SK-N-SH (cell line): ENCODE data around the gene ZNF761. TPM values are rescaled to one million over a fixed set of nuclear protein-coding genes. Genes with fewer than 3 reads are reported as not detected.

Experiments used
- CTCF ChIA-PET: fragments of 300-600, 350-600 bp; formaldehyde crosslinking; extraction: SDS; loops from one replicate; lab custom pipeline; 2021; lab: Yijun Ruan, JAX
- POLR2A ChIA-PET: fragments of 350-600 bp; sonication (Branson Sonifier 250); formaldehyde crosslinking; extraction: SDS; loops from one replicate; lab custom pipeline; 2020; ENCODE audit warnings: antibody characterized with exemption, inconsistent platforms; lab: Yijun Ruan, JAX
- DNase-seq: peaks from one replicate; pipeline ENCODE4 v3.0.0; 2012
- H2AFZ ChIP-seq: fragments of 200-600 bp; sonication (generic); 2 replicates; pipeline ENCODE4 v1.8.1; 2016; ENCODE audit warnings: antibody characterized with exemption, mild to moderate bottlenecking, low read depth
- H3F3A ChIP-seq: fragments of 200-600 bp; sonication (generic); replicated peaks from 2 replicates; pipeline ENCODE3; 2016; ENCODE audit warnings: antibody characterized with exemption, mild to moderate bottlenecking; ENCODE audit not compliant: insufficient read depth
- H3K27ac ChIP-seq, 2 experiments: fragments of 200-500 bp in 1 of 2; fragments of 200-600 bp in 1 of 2; sonication (Bioruptor generic) in 1 of 2; sonication (generic), shearing (Covaris generic) in 1 of 2; 2 replicates each; pipeline versions ENCODE4 v1.5.1 to v1.6.1; 2014 to 2016; ENCODE audit warnings: low read depth in 2 of 2, inconsistent platforms in 1 of 2, low read length in 1 of 2, mild to moderate bottlenecking in 1 of 2, mixed read lengths in 1 of 2
- H3K27me3 ChIP-seq: fragments of 200-600 bp; sonication (generic), shearing (Covaris generic); 2 replicates; pipeline ENCODE4 v1.6.1; 2016; ENCODE audit warnings: mixed run types; ENCODE audit not compliant: insufficient read depth
- H3K36me3 ChIP-seq, 2 experiments: fragments of 200-500 bp in 1 of 2; fragments of 200-600 bp in 1 of 2; sonication (Bioruptor generic) in 1 of 2; sonication (generic) in 1 of 2; replicated peaks in 1 of 2; 2 replicates each; pipeline versions ENCODE3 to v1.5.1; 2014 to 2016; ENCODE audit warnings: low read length in 1 of 2, mild to moderate bottlenecking in 1 of 2; ENCODE audit not compliant: insufficient read depth in 2 of 2, control insufficient read depth in 1 of 2
- H3K4me1 ChIP-seq, 2 experiments: fragments of 200-500 bp in 1 of 2; fragments of 200-600 bp in 1 of 2; sonication (Bioruptor generic) in 1 of 2; sonication (generic), shearing (Covaris generic) in 1 of 2; 2 replicates each; pipeline versions ENCODE4 v1.5.1 to v1.6.1; 2014 to 2016; ENCODE audit warnings: low read depth in 1 of 2, low read length in 1 of 2, mixed run types in 1 of 2; ENCODE audit not compliant: insufficient read depth in 2 of 2, control insufficient read depth in 1 of 2
- H3K4me2 ChIP-seq: fragments of 200-600 bp; sonication (generic), shearing (Covaris generic); 2 replicates; pipeline ENCODE4 v1.6.1; 2017; ENCODE audit warnings: mixed run types
- H3K4me3 ChIP-seq, 2 experiments: fragments of 200-500 bp in 1 of 2; fragments of 200-600 bp in 1 of 2; sonication (Bioruptor generic) in 1 of 2; sonication (generic), shearing (Covaris generic) in 1 of 2; 2 replicates each; pipeline versions ENCODE4 v1.5.1 to v1.8.1; 2014 to 2016; ENCODE audit warnings: low read depth in 2 of 2, inconsistent platforms in 1 of 2, low read length in 1 of 2, mild to moderate bottlenecking in 1 of 2, mixed read lengths in 1 of 2, moderate library complexity in 1 of 2
- H3K79me2 ChIP-seq: fragments of 200-600 bp; sonication (generic); 2 replicates; pipeline ENCODE4 v1.8.1; 2017; ENCODE audit warnings: mild to moderate bottlenecking; ENCODE audit not compliant: insufficient read depth
- H3K9ac ChIP-seq: fragments of 200-600 bp; sonication (generic); 2 replicates; pipeline ENCODE4 v1.6.1; 2017; ENCODE audit warnings: mixed run types
- H3K9me2 ChIP-seq: fragments of 200-600 bp; sonication (generic); 2 replicates; pipeline ENCODE4 v1.6.1; 2017; ENCODE audit warnings: mixed run types
- H3K9me3 ChIP-seq: fragments of 200-600 bp; sonication (generic); 2 replicates; pipeline ENCODE4 v1.6.1; 2017; ENCODE audit warnings: mixed run types, mild to moderate bottlenecking, moderate library complexity
- H4K20me1 ChIP-seq: fragments of 200-600 bp; sonication (generic); 2 replicates; pipeline ENCODE4 v1.6.1; 2017; ENCODE audit warnings: mild to moderate bottlenecking, mixed run types; ENCODE audit not compliant: insufficient read depth
- CHD2 ChIP-seq: fragments of 150-350 bp; IDR thresholded peaks from 2 replicates; pipeline ENCODE4 v1.6.1; 2018; ENCODE audit warnings: low read length; ENCODE audit not compliant: partially characterized antibody
- ELF1 ChIP-seq: IDR thresholded peaks from 2 replicates; pipeline ENCODE4 v1.4.0; 2012
- EP300 ChIP-seq, 2 experiments: IDR thresholded peaks; 2 replicates each; pipeline versions ENCODE4 v1.4.0 to v1.6.1; 2012; ENCODE audit warnings: borderline replicate concordance in 1 of 2, low read depth in 1 of 2, low read length in 1 of 2
- FOSL2 ChIP-seq: IDR thresholded peaks from 2 replicates; pipeline ENCODE4 v1.4.0; 2012; ENCODE audit warnings: low read depth, mild to moderate bottlenecking, moderate library complexity, borderline replicate concordance
- GATA2 ChIP-seq: sonication (generic); formaldehyde crosslinking; IDR thresholded peaks from 2 replicates; pipeline ENCODE4 v1.5.0; 2020; ENCODE audit warnings: mild to moderate bottlenecking, missing genetic modification reagents
- JUND ChIP-seq: IDR thresholded peaks from 2 replicates; pipeline ENCODE4 v1.4.0; 2012
- MAX ChIP-seq: IDR thresholded peaks from 2 replicates; pipeline ENCODE4 v1.4.0; 2012; ENCODE audit warnings: low read depth
- MXI1 ChIP-seq: IDR thresholded peaks from 2 replicates; pipeline ENCODE4 v1.6.1; 2012; ENCODE audit warnings: mild to moderate bottlenecking, low read depth, low read length, improper control_type of control experiment
- NRF1 ChIP-seq: IDR thresholded peaks from 2 replicates; pipeline ENCODE4 v1.6.1; 2012; ENCODE audit warnings: low read depth, mild to moderate bottlenecking, low read length
- POLR2AphosphoS5 ChIP-seq: IDR thresholded peaks from 2 replicates; pipeline ENCODE4 v1.6.1; 2012; ENCODE audit warnings: low read depth, low read length
- REST ChIP-seq: IDR thresholded peaks from 2 replicates; pipeline ENCODE4 v1.6.1; 2012; ENCODE audit warnings: mild to moderate bottlenecking, low read depth, low read length, moderate library complexity
- RFX5 ChIP-seq: IDR thresholded peaks from 2 replicates; pipeline ENCODE4 v1.6.1; 2012; ENCODE audit warnings: mild to moderate bottlenecking, improper control_type of control experiment, low read length
- RXRA ChIP-seq: IDR thresholded peaks from 2 replicates; pipeline ENCODE4 v1.4.0; 2012; ENCODE audit warnings: low read depth, mild to moderate bottlenecking, borderline replicate concordance
- ZBTB33 ChIP-seq: IDR thresholded peaks from 2 replicates; pipeline ENCODE4 v1.4.0; 2012; ENCODE audit warnings: low read depth, borderline replicate concordance
- WGBS: methylation state at CpG from one replicate; pipeline ENCODE4 v1.1.6; 2017; ENCODE audit warnings: low lambda C conversion rate; 5-methylcytosine and 5-hydroxymethylcytosine counted together
- polyA plus RNA-seq, 3 experiments: library from polyadenylated mRNA; depleted of rRNA; stranded (reverse); fragments of >200 nt; gene quantifications; 2 replicates each; pipeline ENCODE4 v1.2.3, GENCODE V29; 2012

Gene ZNF761
- polyA plus RNA-seq, 1 of the 3 experiments (the other 2 are of a cell fraction): 5.9 TPM

- no peak for TF ChIP-seq EP300 (IDR thresholded peaks at IDR 0.05; ENCODE audit: borderline replicate concordance in 1 of 2, low read depth in 1 of 2, low read length in 1 of 2)
- TF ChIP-seq RXRA: no peak
- no peak; the same call in 1 of the 2 replicates for TF ChIP-seq MXI1
- TF ChIP-seq ZBTB33: no peak
- TF ChIP-seq JUND: no peak
- Histone ChIP-seq H3K9ac (no peak overlapping the region), H3K79me2 (no peaks in the 10 kb centered on the region), H3K4me3 (peak overlapping the region; percentile 72 to 80), H3K9me3 (no peaks in the 10 kb centered on the region), H3K27ac (no peak overlapping the region; a peak in 1 of 4 replicates), H3K36me3 (no peaks in the 10 kb centered on the region), H4K20me1 (no peaks in the 10 kb centered on the region), H3K27me3 (no peaks in the 10 kb centered on the region), H3K4me1 (peaks cover 0 to 4% of the 10 kb centered on the region in 2 experiments; a peak in 1 of 4 replicates), H2AFZ (peak overlapping the region; percentile 98; the same call in 1 of the 2 replicates), H3K4me2 (peak overlapping the region; percentile 91), H3K9me2 (no peaks in the 10 kb centered on the region), H3F3A (no peaks in the 10 kb centered on the region)
- peak; percentile 68 for DNase-seq
- WGBS: 15% methylated on average over 31 of the region's 31 CpGs
- POLR2A ChIA-PET: no interaction called here
- CTCF ChIA-PET: no interaction called here
These were observed 35.1 kb downstream of the ZNF761 start for GRCh38 chr19:53466726-53467484.

GRCh38 chr19:53467485-53468262, 35.9 kb downstream of the ZNF761 start, which contains the start of gene ZNF813:
Gene ZNF813, plus strand, starts transcription at chr19:53467733. Its CDS starts 16,090 bp downstream, at chr19:53483823.
- H3K79me2 ChIP-seq: no peaks in the 10 kb centered on the region
- peak within 1 kb of the TSS; percentile 98 for H2AFZ ChIP-seq
- H3K9ac ChIP-seq: peak within 1 kb of the TSS; percentile 74; the same call in 1 of the 2 replicates
- no peaks in the 10 kb centered on the region for H3K27me3 ChIP-seq
- ChIA-PET CTCF (no interaction called here), POLR2A (no interaction called here)
- peaks cover 0 to 4% of the 10 kb centered on the region in 2 experiments; a peak in 1 of 4 replicates for H3K4me1 ChIP-seq
- peak within 1 kb of the TSS; percentile 45 to 55; a peak in 3 of 4 replicates for H3K27ac ChIP-seq
- H3F3A ChIP-seq: no peaks in the 10 kb centered on the region
- H4K20me1 ChIP-seq: no peaks in the 10 kb centered on the region
- H3K9me2 ChIP-seq: no peaks in the 10 kb centered on the region
- peak within 1 kb of the TSS; percentile 72 to 80 for H3K4me3 ChIP-seq
- 3% methylated on average over 28 of the region's 55 CpGs for WGBS
- H3K9me3 ChIP-seq: no peaks in the 10 kb centered on the region
- peak within 1 kb of the TSS; percentile 91 for H3K4me2 ChIP-seq
- peaks cover 0 to 5% of the 10 kb centered on the region in 2 experiments for H3K36me3 ChIP-seq
- DNase-seq: peak; percentile 95
- peak; percentile 24; the same call in 1 of the 2 replicates for TF ChIP-seq NRF1
- peak; percentile 35; the same call in 1 of the 2 replicates for TF ChIP-seq MAX
- no peak for TF ChIP-seq RXRA
- TF ChIP-seq POLR2AphosphoS5: peak; percentile 80
- TF ChIP-seq ELF1: peak; percentile 88
- no peak for TF ChIP-seq GATA2
- TF ChIP-seq REST: no peak
- peak; percentile 38 for TF ChIP-seq CHD2
- no peak for TF ChIP-seq ZBTB33
- TF ChIP-seq FOSL2: no peak
- no peak for TF ChIP-seq RFX5
